ENCODE results near the gene SLC2A8.

DNA sequence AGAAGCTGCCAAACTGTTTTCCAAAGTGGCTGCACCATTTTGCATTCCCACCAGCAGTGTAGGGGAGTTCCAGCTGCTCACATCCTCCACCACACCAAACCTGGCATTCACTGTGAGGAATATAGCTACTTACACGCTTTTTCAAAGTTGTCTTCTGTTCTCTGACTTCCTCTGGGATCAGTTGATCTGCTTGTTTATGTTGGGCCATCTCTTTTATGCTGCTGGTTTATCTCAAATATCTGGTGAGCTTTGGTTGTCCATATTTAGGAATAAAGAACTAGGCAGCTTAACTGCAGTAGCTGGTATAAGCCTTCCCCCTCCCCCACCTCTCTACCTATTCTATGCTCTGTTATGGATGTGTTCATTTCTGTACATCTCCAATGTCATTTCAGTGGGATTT is 18.7 kb downstream of the SLC2A8 start:
- TF ChIP-seq, protein P1, sequence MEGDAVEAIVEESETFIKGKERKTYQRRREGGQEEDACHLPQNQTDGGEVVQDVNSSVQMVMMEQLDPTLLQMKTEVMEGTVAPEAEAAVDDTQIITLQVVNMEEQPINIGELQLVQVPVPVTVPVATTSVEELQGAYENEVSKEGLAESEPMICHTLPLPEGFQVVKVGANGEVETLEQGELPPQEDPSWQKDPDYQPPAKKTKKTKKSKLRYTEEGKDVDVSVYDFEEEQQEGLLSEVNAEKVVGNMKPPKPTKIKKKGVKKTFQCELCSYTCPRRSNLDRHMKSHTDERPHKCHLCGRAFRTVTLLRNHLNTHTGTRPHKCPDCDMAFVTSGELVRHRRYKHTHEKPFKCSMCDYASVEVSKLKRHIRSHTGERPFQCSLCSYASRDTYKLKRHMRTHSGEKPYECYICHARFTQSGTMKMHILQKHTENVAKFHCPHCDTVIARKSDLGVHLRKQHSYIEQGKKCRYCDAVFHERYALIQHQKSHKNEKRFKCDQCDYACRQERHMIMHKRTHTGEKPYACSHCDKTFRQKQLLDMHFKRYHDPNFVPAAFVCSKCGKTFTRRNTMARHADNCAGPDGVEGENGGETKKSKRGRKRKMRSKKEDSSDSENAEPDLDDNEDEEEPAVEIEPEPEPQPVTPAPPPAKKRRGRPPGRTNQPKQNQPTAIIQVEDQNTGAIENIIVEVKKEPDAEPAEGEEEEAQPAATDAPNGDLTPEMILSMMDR (IDR thresholded peaks at IDR 0.05): no peak
- TF ChIP-seq EP300 (IDR thresholded peaks at IDR 0.05; ENCODE audit: low read depth): no peak
